ENCODE data around the gene MLST8.

MLST8 gene

DNA sequence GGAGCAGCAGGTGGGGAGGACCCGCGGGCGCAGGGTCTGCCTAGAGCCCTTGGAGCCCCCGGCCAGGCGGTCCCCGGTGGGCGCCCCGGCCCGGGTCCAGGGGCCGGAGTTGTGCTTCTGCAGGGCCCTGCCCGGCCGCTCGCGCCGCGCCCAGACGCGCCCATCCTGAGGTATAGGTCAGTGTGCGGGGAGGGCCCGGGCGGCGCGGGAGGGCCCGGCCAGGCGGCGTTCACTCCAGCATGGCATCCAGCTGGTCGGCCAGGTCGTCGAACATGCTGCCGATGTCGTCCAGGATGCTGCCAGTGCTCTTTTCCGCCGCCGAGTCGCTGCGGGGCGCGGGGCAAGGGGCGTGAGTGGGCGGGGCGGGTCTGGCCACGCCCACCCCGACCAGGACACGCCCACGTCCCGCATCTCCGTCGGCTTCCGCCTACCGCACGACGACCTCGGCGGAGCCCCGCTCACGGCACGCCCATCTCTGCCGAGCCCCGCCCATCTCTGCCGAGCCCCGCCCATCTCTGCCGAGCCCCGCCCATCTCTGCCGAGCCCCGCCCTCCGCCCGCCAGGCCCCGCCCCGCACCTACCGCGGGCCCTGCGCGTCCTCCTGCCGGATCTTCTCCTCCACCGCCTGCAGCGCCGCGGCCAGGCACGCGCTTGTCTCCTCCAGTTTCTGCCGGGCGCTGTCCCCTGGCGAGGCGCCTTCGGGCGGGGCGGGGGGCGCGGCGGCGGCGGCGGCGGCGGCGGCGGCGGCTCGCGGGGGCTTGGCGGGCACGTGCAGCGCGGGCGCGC, 26.7 kb upstream of the MLST8 start:
- Histone ChIP-seq H3K27ac (no peak overlapping the region), H2AFZ (ENCODE audit: low read depth) (no peak overlapping the region), H3K36me3 (ENCODE audit: insufficient read depth) (peaks cover 6% of the 10 kb centered on the region; the same call in 1 of the 2 replicates), H3K4me3 (IDR thresholded peaks at IDR 0.05; ENCODE audit: insufficient read depth, low read depth, low read length) (no peak overlapping the region), H3K9ac (no peak overlapping the region), H3K79me2 (ENCODE audit: insufficient read depth, low read depth) (no peaks in the 10 kb centered on the region), H3K27me3 (ENCODE audit: insufficient read depth, low read depth) (no peaks in the 10 kb centered on the region), H3K4me1 (ENCODE audit: low read depth, poor library complexity, severe bottlenecking) (no peaks in the 10 kb centered on the region), H3K4me2 (no peak overlapping the region), H4K20me1 (ENCODE audit: insufficient read depth) (no peaks in the 10 kb centered on the region)
- TF ChIP-seq, protein P1, sequence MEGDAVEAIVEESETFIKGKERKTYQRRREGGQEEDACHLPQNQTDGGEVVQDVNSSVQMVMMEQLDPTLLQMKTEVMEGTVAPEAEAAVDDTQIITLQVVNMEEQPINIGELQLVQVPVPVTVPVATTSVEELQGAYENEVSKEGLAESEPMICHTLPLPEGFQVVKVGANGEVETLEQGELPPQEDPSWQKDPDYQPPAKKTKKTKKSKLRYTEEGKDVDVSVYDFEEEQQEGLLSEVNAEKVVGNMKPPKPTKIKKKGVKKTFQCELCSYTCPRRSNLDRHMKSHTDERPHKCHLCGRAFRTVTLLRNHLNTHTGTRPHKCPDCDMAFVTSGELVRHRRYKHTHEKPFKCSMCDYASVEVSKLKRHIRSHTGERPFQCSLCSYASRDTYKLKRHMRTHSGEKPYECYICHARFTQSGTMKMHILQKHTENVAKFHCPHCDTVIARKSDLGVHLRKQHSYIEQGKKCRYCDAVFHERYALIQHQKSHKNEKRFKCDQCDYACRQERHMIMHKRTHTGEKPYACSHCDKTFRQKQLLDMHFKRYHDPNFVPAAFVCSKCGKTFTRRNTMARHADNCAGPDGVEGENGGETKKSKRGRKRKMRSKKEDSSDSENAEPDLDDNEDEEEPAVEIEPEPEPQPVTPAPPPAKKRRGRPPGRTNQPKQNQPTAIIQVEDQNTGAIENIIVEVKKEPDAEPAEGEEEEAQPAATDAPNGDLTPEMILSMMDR (conservative IDR thresholded peaks at IDR 0.05; ENCODE audit: low read depth, low read length): no peak

DNA sequence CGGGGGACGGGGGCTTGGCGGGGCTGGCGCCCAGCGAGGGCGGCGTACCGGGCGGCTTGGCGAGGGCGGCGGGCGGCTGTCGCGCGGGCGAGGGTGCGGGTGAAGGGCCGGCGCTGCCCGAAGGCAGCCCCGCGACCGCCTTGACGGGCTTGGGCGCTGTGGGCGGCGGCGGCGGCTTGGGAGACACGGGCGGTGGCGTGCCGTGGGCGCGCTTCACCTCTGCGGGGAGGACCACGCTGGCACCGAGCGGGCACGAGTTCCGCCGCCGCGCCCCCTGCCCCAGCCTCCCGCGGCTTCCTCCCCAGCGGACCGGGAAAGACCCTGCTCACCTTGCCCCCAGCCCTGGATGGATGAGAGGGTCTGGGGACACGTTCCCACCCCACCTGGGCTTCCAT, 26.1 kb upstream of the MLST8 start:
- no peaks in the 10 kb centered on the region for H3K4me1 ChIP-seq (ENCODE audit: low read depth, poor library complexity, severe bottlenecking)
- peaks cover 6% of the 10 kb centered on the region; the same call in 1 of the 2 replicates for H3K36me3 ChIP-seq (ENCODE audit: insufficient read depth)
- no peaks in the 10 kb centered on the region for H3K27me3 ChIP-seq (ENCODE audit: insufficient read depth, low read depth)
- H3K4me2 ChIP-seq: no peak overlapping the region
- no peak overlapping the region for H3K9ac ChIP-seq
- H3K79me2 ChIP-seq (ENCODE audit: insufficient read depth, low read depth): no peaks in the 10 kb centered on the region
- H3K4me3 ChIP-seq (IDR thresholded peaks at IDR 0.05; ENCODE audit: insufficient read depth, low read depth, low read length): no peak overlapping the region
- H4K20me1 ChIP-seq (ENCODE audit: insufficient read depth): no peaks in the 10 kb centered on the region
- TF ChIP-seq, protein P1 (conservative IDR thresholded peaks at IDR 0.05; ENCODE audit: low read depth, low read length): no peak
- H3K27ac ChIP-seq: no peak overlapping the region
- no peak overlapping the region for H2AFZ ChIP-seq (ENCODE audit: low read depth)

DNA sequence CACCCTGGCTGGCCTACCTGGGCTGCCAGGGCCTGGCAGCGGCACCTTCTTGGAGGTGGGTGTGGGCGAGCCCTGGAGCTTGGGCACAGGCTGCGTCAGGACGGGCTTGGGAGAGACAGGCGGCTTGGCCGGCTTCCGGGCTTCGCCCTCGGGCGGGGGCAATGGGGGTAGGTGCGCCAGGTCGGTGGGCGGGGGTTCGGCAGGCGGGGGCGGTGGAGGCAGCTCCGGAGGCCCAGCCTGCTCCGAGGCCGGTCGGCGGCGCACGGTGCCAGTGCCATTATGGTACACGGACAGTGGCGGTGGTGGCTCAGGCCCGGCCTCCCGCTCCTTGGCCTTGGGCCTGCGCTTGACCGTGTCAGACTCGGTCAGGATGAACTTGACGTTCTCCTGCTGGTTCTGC, 25.7 kb upstream of the MLST8 start:
- TF ChIP-seq, protein P1 (conservative IDR thresholded peaks at IDR 0.05; ENCODE audit: low read depth, low read length): no peak
- Histone ChIP-seq H3K27me3 (ENCODE audit: insufficient read depth, low read depth) (no peaks in the 10 kb centered on the region; the same call in 1 of the 2 replicates), H3K4me2 (no peak overlapping the region), H3K9ac (no peak overlapping the region), H3K4me3 (IDR thresholded peaks at IDR 0.05; ENCODE audit: insufficient read depth, low read depth, low read length) (no peak overlapping the region), H3K79me2 (ENCODE audit: insufficient read depth, low read depth) (no peaks in the 10 kb centered on the region), H4K20me1 (ENCODE audit: insufficient read depth) (no peaks in the 10 kb centered on the region), H3K27ac (no peak overlapping the region), H2AFZ (ENCODE audit: low read depth) (no peak overlapping the region), H3K36me3 (ENCODE audit: insufficient read depth) (peaks cover 6% of the 10 kb centered on the region; the same call in 1 of the 2 replicates), H3K4me1 (ENCODE audit: low read depth, poor library complexity, severe bottlenecking) (no peaks in the 10 kb centered on the region)

DNA sequence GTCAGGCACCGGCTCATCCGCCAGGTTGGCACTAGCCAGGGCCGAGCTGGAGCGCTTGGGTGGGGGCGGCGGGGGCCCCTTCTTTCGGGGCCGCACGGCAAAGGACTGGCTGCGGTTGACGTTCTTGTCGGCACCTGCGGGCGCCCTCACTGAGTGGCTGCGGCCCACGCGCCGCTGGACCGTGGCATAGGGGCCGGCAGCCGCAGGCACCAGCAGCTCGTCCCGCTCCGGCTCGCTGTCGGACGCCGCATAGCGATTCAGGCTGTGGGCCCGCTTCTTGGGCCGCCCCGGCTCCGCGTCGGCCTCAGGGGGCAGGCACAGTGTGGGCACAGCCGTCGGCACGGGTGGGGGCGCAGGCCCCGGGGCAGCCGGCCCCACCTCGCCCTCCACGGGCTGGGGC, 24.8 kb upstream of the MLST8 start:
- Histone ChIP-seq H3K4me2 (no peak overlapping the region), H3K27ac (no peak overlapping the region), H3K79me2 (ENCODE audit: insufficient read depth, low read depth) (no peaks in the 10 kb centered on the region), H3K36me3 (ENCODE audit: insufficient read depth) (peaks cover 6% of the 10 kb centered on the region; the same call in 1 of the 2 replicates), H3K4me1 (ENCODE audit: low read depth, poor library complexity, severe bottlenecking) (no peaks in the 10 kb centered on the region), H2AFZ (ENCODE audit: low read depth) (no peak overlapping the region), H3K27me3 (ENCODE audit: insufficient read depth, low read depth) (peaks cover 8% of the 10 kb centered on the region), H3K9ac (no peak overlapping the region), H3K4me3 (IDR thresholded peaks at IDR 0.05; ENCODE audit: insufficient read depth, low read depth, low read length) (no peak overlapping the region), H4K20me1 (ENCODE audit: insufficient read depth) (no peaks in the 10 kb centered on the region)
- TF ChIP-seq, protein P1 (conservative IDR thresholded peaks at IDR 0.05; ENCODE audit: low read depth, low read length): no peak

Data from KMS-11 (cell line).